ENCODE measurements around the gene KRT82. TPM values are rescaled to one million over a fixed set of nuclear protein-coding genes. Genes with fewer than 3 reads are reported as not detected.

Gene KRT82
- total RNA-seq, 1 experiment from 2014 or later, result not detected

- no peak for TF ChIP-seq CTCF (IDR thresholded peaks at IDR 0.05; ENCODE audit: insufficient read depth in 1 of 2, low read depth in 1 of 2, low read length in 1 of 2, severe bottlenecking in 1 of 2, unreplicated experiment in 1 of 2)
- POLR2A ChIA-PET, result no interaction called here
- Histone ChIP-seq H3K36me3 (ENCODE audit: control insufficient read depth, insufficient read depth, low read length) (no peaks in the 10 kb centered on the region), H3K9me3 (no peaks in the 10 kb centered on the region), H3K27me3 (replicated peaks; ENCODE audit: control insufficient read depth, insufficient read depth, low read length) (no peaks in the 10 kb centered on the region), H3K4me1 (peaks cover 46% of the 10 kb centered on the region), H3K4me3 (ENCODE audit: low read depth, low read length) (no peak overlapping the region)
- Mint-ChIP-seq H3K4me3 (ENCODE audit: unreplicated experiment) (peak overlapping the region; percentile 24), H3K36me3 (ENCODE audit: insufficient read depth, unreplicated experiment) (no peaks in the 10 kb centered on the region), H3K27me3 (ENCODE audit: insufficient read depth, unreplicated experiment) (no peaks in the 10 kb centered on the region), H3K27ac (ENCODE audit: unreplicated experiment) (peak overlapping the region; percentile 50), H3K4me1 (ENCODE audit: low read depth, unreplicated experiment) (peaks cover 41% of the 10 kb centered on the region), H3K9me3 (ENCODE audit: unreplicated experiment) (no peaks in the 10 kb centered on the region)
- no peak for DNase-seq
- CTCF ChIA-PET, result interaction anchor here (0.7 to 2.0 kb wide), 4 partner anchors 11 to 54 kb away, joined by 3 to 11 read pairs (median 4); no protein-coding TSS in a partner anchor
- BruUV-seq (replicated peaks), result no TSS peak
- intact Hi-C loops (cut with micrococcal nuclease; ENCODE audit: unreplicated experiment), result loop anchor here (5.0 kb wide), 1 partner anchor 49 kb away; no protein-coding TSS in a partner anchor
Measured at GRCh38 chr12:52440821-52441319, 34.7 kb upstream of the KRT82 start.

GRCh38 chr12:52439845-52440244 is 33.7 kb upstream of the KRT82 start:
- no TSS peak for BruUV-seq (replicated peaks)
- Histone ChIP-seq H3K4me1 (peaks cover 43% of the 10 kb centered on the region), H3K27me3 (replicated peaks; ENCODE audit: control insufficient read depth, insufficient read depth, low read length) (no peaks in the 10 kb centered on the region), H3K36me3 (ENCODE audit: control insufficient read depth, insufficient read depth, low read length) (no peaks in the 10 kb centered on the region), H3K9me3 (no peaks in the 10 kb centered on the region), H3K4me3 (ENCODE audit: low read depth, low read length) (no peak overlapping the region)
- Mint-ChIP-seq H3K4me3 (ENCODE audit: unreplicated experiment) (no peak overlapping the region), H3K27me3 (ENCODE audit: insufficient read depth, unreplicated experiment) (no peaks in the 10 kb centered on the region), H3K27ac (ENCODE audit: unreplicated experiment) (peak overlapping the region; percentile 50), H3K9me3 (ENCODE audit: unreplicated experiment) (no peaks in the 10 kb centered on the region), H3K36me3 (ENCODE audit: insufficient read depth, unreplicated experiment) (no peaks in the 10 kb centered on the region), H3K4me1 (ENCODE audit: low read depth, unreplicated experiment) (peaks cover 41% of the 10 kb centered on the region)
- CTCF ChIA-PET, result no interaction called here
- intact Hi-C loops (cut with micrococcal nuclease; ENCODE audit: unreplicated experiment), result loop anchor here (5.0 kb wide), 1 partner anchor 48 kb away; no protein-coding TSS in a partner anchor
- DNase-seq, result no peak
- POLR2A ChIA-PET, result no interaction called here
- no peak for TF ChIP-seq CTCF (IDR thresholded peaks at IDR 0.05; ENCODE audit: insufficient read depth in 1 of 2, low read depth in 1 of 2, low read length in 1 of 2, severe bottlenecking in 1 of 2, unreplicated experiment in 1 of 2)

- CTCF ChIA-PET, result no interaction called here
- DNase-seq, result no peak
- Mint-ChIP-seq H3K4me3 (ENCODE audit: unreplicated experiment) (no peak overlapping the region), H3K27ac (ENCODE audit: unreplicated experiment) (no peak overlapping the region), H3K9me3 (ENCODE audit: unreplicated experiment) (no peaks in the 10 kb centered on the region), H3K27me3 (ENCODE audit: insufficient read depth, unreplicated experiment) (no peaks in the 10 kb centered on the region), H3K36me3 (ENCODE audit: insufficient read depth, unreplicated experiment) (no peaks in the 10 kb centered on the region), H3K4me1 (ENCODE audit: low read depth, unreplicated experiment) (peaks cover 41% of the 10 kb centered on the region)
- TF ChIP-seq CTCF (IDR thresholded peaks at IDR 0.05; ENCODE audit: insufficient read depth in 1 of 2, low read depth in 1 of 2, low read length in 1 of 2, severe bottlenecking in 1 of 2, unreplicated experiment in 1 of 2), result no peak
- no TSS peak for BruUV-seq (replicated peaks)
- H3K27me3 ChIP-seq (replicated peaks; ENCODE audit: control insufficient read depth, insufficient read depth, low read length), result no peaks in the 10 kb centered on the region
- intact Hi-C loops (cut with micrococcal nuclease; ENCODE audit: unreplicated experiment), result no loop called here
- POLR2A ChIA-PET, result no interaction called here
- H3K4me3 ChIP-seq (ENCODE audit: low read depth, low read length), result no peak overlapping the region
- no peaks in the 10 kb centered on the region for H3K9me3 ChIP-seq
- H3K4me1 ChIP-seq, result peaks cover 39% of the 10 kb centered on the region
- no peaks in the 10 kb centered on the region for H3K36me3 ChIP-seq (ENCODE audit: control insufficient read depth, insufficient read depth, low read length)
Measured at GRCh38 chr12:52439420-52439819, 33.3 kb upstream of the KRT82 start.
